GM19468 (cell line): ENCODE data around the gene PRSS36.
"Not testable (repeated sequence)": the region's sequence is repeated elsewhere in the genome, so short reads cannot be mapped to it uniquely, and the experiment has no call there.

Experiments used
- ATAC-seq: cut with Tn5 transposase; IDR thresholded peaks from one replicate; pipeline ENCODE4 v1.9.1; 2021; ENCODE audit warnings: mild to moderate bottlenecking, moderate library complexity, moderate number of reproducible peaks; ENCODE audit not compliant: unreplicated experiment; ENCODE audit errors: extremely low read depth

Gene PRSS36

GRCh38 chr16:31149894-31150890 lies at the start of gene PRSS36:
PRSS36 (minus strand) TSS chr16:31150066; CDS start chr16:31150035, 31 bp downstream.
- ATAC-seq, result no peak

- no peak for ATAC-seq
Measured at GRCh38 chr16:31199430-31200041, 49.7 kb upstream of the PRSS36 start.

- no peak for ATAC-seq
Measured at GRCh38 chr16:31198207-31198882, 48.5 kb upstream of the PRSS36 start.

GRCh38 chr16:31196324-31197088 lies 46.6 kb upstream of the PRSS36 start:
- no peak for ATAC-seq

- ATAC-seq, result not testable (repeated sequence)
Measured at GRCh38 chr16:31195861-31196260, 46.0 kb upstream of the PRSS36 start.

GRCh38 chr16:31194898-31195297 lies 45.0 kb upstream of the PRSS36 start:
- ATAC-seq, result no peak

GRCh38 chr16:31193874-31194273 lies 44.0 kb upstream of the PRSS36 start:
- ATAC-seq, result no peak

GRCh38 chr16:31192856-31193642 lies 43.2 kb upstream of the PRSS36 start:
- ATAC-seq, result no peak

- no peak for ATAC-seq
Measured at GRCh38 chr16:31191697-31192428, 42.0 kb upstream of the PRSS36 start.

GRCh38 chr16:31190818-31191444 lies 41.1 kb upstream of the PRSS36 start:
- no peak for ATAC-seq

- ATAC-seq, result no peak
Measured at GRCh38 chr16:31190061-31190460, 40.2 kb upstream of the PRSS36 start.

- no peak for ATAC-seq
Measured at GRCh38 chr16:31189412-31189778, 39.5 kb upstream of the PRSS36 start.

GRCh38 chr16:31188450-31189411 lies 38.9 kb upstream of the PRSS36 start:
- no peak for ATAC-seq

- ATAC-seq, result no peak
Measured at GRCh38 chr16:31187808-31188189, 37.9 kb upstream of the PRSS36 start.

GRCh38 chr16:31186930-31187807 lies 37.3 kb upstream of the PRSS36 start:
- no peak for ATAC-seq

GRCh38 chr16:31186176-31186575 lies 36.3 kb upstream of the PRSS36 start:
- ATAC-seq, result no peak
